Hepatocyte (in vitro differentiated cells): ENCODE results near the gene LANCL2.

Experiments used
- EZH2 ChIP-seq: fragments of 200-600 bp; sonication (generic); IDR thresholded peaks from 2 replicates; pipeline ENCODE4 v1.6.1; 2016; ENCODE audit warnings: antibody characterized with exemption, mild to moderate bottlenecking, borderline replicate concordance
- EZH2phosphoT487 ChIP-seq: fragments of 200-600 bp; sonication (generic); IDR thresholded peaks from one replicate; pipeline ENCODE4 v1.6.1; 2018; ENCODE audit warnings: antibody characterized with exemption, mild to moderate bottlenecking, low read depth, moderate library complexity; ENCODE audit not compliant: unreplicated experiment, severe bottlenecking
- TF ChIP-seq, protein P1 (sequence below): fragments of 200-600 bp; sonication (generic); IDR thresholded peaks from 2 replicates; pipeline ENCODE4 v1.5.1; 2016; ENCODE audit warnings: antibody characterized with exemption, mild to moderate bottlenecking; ENCODE audit not compliant: poor library complexity

DNA sequence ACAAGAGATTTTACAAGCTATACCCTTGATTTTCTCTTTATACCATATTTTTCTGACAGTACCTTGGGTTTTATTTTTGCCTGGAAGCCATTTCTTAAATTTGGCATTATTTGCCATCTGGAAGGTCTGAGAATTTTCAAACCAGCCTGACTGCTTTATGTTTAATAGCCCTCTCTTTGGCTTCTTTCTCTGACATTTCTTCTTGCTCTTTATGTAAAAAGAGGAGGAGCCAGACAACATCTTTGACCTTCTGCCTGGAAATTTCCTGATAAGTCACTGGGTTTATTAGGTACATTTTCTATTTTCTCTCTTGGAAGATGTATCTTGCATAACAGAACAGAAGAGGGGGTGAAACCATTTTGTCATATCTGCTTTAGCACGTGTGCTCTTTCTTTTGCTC is 79.6 kb downstream of the LANCL2 start:
- TF ChIP-seq EZH2 (no peak), EZH2phosphoT487 (no peak)
- TF ChIP-seq, protein P1, sequence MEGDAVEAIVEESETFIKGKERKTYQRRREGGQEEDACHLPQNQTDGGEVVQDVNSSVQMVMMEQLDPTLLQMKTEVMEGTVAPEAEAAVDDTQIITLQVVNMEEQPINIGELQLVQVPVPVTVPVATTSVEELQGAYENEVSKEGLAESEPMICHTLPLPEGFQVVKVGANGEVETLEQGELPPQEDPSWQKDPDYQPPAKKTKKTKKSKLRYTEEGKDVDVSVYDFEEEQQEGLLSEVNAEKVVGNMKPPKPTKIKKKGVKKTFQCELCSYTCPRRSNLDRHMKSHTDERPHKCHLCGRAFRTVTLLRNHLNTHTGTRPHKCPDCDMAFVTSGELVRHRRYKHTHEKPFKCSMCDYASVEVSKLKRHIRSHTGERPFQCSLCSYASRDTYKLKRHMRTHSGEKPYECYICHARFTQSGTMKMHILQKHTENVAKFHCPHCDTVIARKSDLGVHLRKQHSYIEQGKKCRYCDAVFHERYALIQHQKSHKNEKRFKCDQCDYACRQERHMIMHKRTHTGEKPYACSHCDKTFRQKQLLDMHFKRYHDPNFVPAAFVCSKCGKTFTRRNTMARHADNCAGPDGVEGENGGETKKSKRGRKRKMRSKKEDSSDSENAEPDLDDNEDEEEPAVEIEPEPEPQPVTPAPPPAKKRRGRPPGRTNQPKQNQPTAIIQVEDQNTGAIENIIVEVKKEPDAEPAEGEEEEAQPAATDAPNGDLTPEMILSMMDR = no peak
